Ovary (tissue), 9 donors: ENCODE data around the gene SYNPO2. TPM values are rescaled to one million over a fixed set of nuclear protein-coding genes. Genes with fewer than 3 reads are reported as not detected.

Source experiments
- DNase-seq, 5 donors: peaks; one replicate each; pipeline ENCODE4 v3.0.0-alpha.2; 2019 to 2020
- H3K27ac ChIP-seq, 2 donors: fragments of 200-600 bp; one replicate each; pipeline versions ENCODE4 v1.5.1 to v1.8.0; 2019 to 2022
- H3K27me3 ChIP-seq: fragments of 200-600 bp; one replicate; pipeline ENCODE4 v1.8.0; 2022
- H3K36me3 ChIP-seq: fragments of 200-600 bp; sonication (generic); one replicate; pipeline ENCODE4 v1.5.1; 2019
- H3K4me1 ChIP-seq: one replicate; pipeline ENCODE4 v1.8.1; 2013; ENCODE audit warnings: mild to moderate bottlenecking, moderate library complexity; ENCODE audit not compliant: insufficient read depth
- H3K4me3 ChIP-seq: fragments of 200-600 bp; sonication (generic); one replicate; pipeline ENCODE4 v1.5.1; 2017
- H3K9me3 ChIP-seq, 2 donors: fragments of 200-600 bp in 1 of 2; sonication (generic) in 1 of 2; one replicate each; pipeline versions ENCODE4 v1.5.1 to v1.8.1; 2013 to 2019; ENCODE audit warnings: mild to moderate bottlenecking in 1 of 2, moderate library complexity in 1 of 2
- EP300 ChIP-seq: sonication (generic); formaldehyde crosslinking; IDR thresholded peaks from one replicate; pipeline ENCODE4 v1.6.1; 2017; ENCODE audit warnings: antibody characterized with exemption
- POLR2A ChIP-seq: fragments of 450-650 bp; IDR thresholded peaks from one replicate; pipeline ENCODE4 v1.6.1; 2017; ENCODE audit warnings: antibody characterized with exemption, mild to moderate bottlenecking, moderate library complexity
- WGBS, 3 donors: extraction: QIAGEN DNeasy Blood & Tissue Kit in 1 of 3; methylation state at CpG; one replicate each; pipeline versions ENCODE4 v1.1.5 to v1.1.7; 2013 to 2017; 5-methylcytosine and 5-hydroxymethylcytosine counted together
- intact Hi-C, 4 donors: fragments of 100-400 bp; cut with DNase I; formaldehyde crosslinking; loops; one replicate each; pipeline versions ENCODE4 v1.11.0 to v1.15.1; 2022 to 2023
- polyA plus RNA-seq, 2 donors: library from polyadenylated mRNA; stranded (reverse); fragments of 200-250 nt in 1 of 2; fragments of 350-450 nt in 1 of 2; fragmentation: Illumina TruSeq in 1 of 2; extraction: RNeasy Lipid Tissue Mini Kit (QIAGEN cat#74804) in 1 of 2; gene quantifications; one replicate each; pipeline ENCODE4 v1.2.3, GENCODE V29; 2013 to 2014
- total RNA-seq, 7 donors: library from RNA; depleted of rRNA in 2 of 7; stranded (reverse); fragments of >200 nt in 2 of 7; fragmentation: NEBNext Ultra II Directional in 3 of 7; extraction: Animal tissue kit (Norgen Biotek cat#: 25700) in 3 of 7; gene quantifications; one replicate each; pipeline versions ENCODE4 v1.1.0 to v1.2.4, GENCODE V29; 2016 to 2023
- TF ChIP-seq, protein P1 (sequence below), 3 donors: fragments of 450-650 bp in 2 of 3; fragments of 200-600 bp in 1 of 3; IDR thresholded peaks; one replicate each; pipeline versions ENCODE4 v1.5.1 to v1.8.0; 2016 to 2022; ENCODE audit warnings: antibody characterized with exemption in 3 of 3, mild to moderate bottlenecking in 1 of 3
- donor health status: DM: no; HTN: no; CAD: no; lungs with moderate emphysema.
- donor health status: DM: no; HTN: no; CAD: no.
- donor health status: Bipolar disorder and iron deficiency.
- donor health status: DM: yes; HTN: yes; CAD: no.
- donor health status: DM: no; HTN: no; CAD: no.
- donor health status: DM: yes; HTN: yes; CAD: no.

Gene SYNPO2
- total and polyA plus RNA-seq, 9 donors: 54.8 to 265 (median 121) TPM

- Histone ChIP-seq H3K4me3 (no peak overlapping the region), H3K36me3 (no peaks in the 10 kb centered on the region), H3K27me3 (no peaks in the 10 kb centered on the region), H3K27ac (peak overlapping the region in 1 of 2 donors; percentile 17), H3K9me3 (no peaks in the 10 kb centered on the region), H3K4me1 (peaks cover 11% of the 10 kb centered on the region)
- intact Hi-C loops: loop anchor here in 1 of 4 donors (10.0 kb wide), 1 partner anchor 221 kb away; the partner anchor contains the start of gene USP53
- DNase-seq: peak; percentile 47 to 68 (median 67)
- WGBS, 3 donors: 9 to 21% (median 15%) methylated on average over 5 of the region's 5 CpGs
- TF ChIP-seq, protein P1, sequence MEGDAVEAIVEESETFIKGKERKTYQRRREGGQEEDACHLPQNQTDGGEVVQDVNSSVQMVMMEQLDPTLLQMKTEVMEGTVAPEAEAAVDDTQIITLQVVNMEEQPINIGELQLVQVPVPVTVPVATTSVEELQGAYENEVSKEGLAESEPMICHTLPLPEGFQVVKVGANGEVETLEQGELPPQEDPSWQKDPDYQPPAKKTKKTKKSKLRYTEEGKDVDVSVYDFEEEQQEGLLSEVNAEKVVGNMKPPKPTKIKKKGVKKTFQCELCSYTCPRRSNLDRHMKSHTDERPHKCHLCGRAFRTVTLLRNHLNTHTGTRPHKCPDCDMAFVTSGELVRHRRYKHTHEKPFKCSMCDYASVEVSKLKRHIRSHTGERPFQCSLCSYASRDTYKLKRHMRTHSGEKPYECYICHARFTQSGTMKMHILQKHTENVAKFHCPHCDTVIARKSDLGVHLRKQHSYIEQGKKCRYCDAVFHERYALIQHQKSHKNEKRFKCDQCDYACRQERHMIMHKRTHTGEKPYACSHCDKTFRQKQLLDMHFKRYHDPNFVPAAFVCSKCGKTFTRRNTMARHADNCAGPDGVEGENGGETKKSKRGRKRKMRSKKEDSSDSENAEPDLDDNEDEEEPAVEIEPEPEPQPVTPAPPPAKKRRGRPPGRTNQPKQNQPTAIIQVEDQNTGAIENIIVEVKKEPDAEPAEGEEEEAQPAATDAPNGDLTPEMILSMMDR (IDR thresholded peaks at IDR 0.05): no peak
- TF ChIP-seq EP300 (no peak), POLR2A (no peak)
These were observed 105.4 kb downstream of the SYNPO2 start for GRCh38 chr4:118994030-118994429.

DNA sequence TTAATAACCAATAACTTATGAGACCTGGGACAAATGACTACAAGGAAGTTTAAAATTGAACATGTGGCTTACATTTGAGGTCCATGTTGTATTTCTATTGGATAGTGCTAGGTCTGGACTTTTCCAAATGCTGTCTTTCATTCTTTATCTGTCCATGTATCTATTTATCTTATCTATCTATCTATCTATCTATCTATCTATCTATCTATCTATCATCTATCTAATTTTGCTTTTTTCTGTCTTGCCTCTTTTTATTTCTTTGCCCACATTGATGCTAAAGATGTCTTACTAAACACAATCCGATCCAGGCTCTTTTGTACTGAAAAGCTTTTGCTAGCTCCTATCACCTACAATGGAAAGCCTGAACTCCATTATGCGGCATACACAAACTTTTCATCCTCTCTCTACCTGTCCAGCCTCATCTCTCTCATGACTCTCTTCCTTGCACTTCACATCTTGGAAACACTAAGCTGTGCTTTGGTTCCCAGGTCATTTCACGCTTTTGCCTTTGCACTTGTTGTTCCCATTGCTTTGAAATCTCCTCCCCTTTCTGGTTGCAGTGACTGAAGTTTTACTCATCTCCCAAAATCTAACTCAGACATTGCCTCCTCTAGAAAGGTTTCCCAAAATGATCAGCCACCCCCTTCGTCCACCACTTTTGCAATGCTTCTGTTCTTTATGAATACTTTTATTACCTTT is 107.2 kb downstream of the SYNPO2 start:
- no peak for TF ChIP-seq POLR2A
- no peak for TF ChIP-seq EP300
- TF ChIP-seq, protein P1 (IDR thresholded peaks at IDR 0.05): no peak
- no peak for DNase-seq
- Histone ChIP-seq H3K4me3 (no peak overlapping the region), H3K9me3 (no peaks in the 10 kb centered on the region), H3K27me3 (no peaks in the 10 kb centered on the region), H3K27ac (no peak overlapping the region), H3K36me3 (no peaks in the 10 kb centered on the region), H3K4me1 (peaks cover 12% of the 10 kb centered on the region)
- intact Hi-C loops: loop anchor here in 1 of 4 donors (10.0 kb wide), 1 partner anchor 219 kb away; the partner anchor contains the start of gene USP53
- 96% methylated on average over 4 of the region's 4 CpGs for WGBS, 3 donors

- no peak for DNase-seq
- intact Hi-C loops: loop anchor here in 1 of 4 donors (10.0 kb wide), 1 partner anchor 217 kb away; the partner anchor contains the start of gene USP53
- Histone ChIP-seq H3K27ac (no peak overlapping the region), H3K4me1 (peaks cover 11% of the 10 kb centered on the region), H3K9me3 (no peaks in the 10 kb centered on the region), H3K27me3 (no peaks in the 10 kb centered on the region), H3K4me3 (no peak overlapping the region), H3K36me3 (no peaks in the 10 kb centered on the region)
- TF ChIP-seq POLR2A (no peak), EP300 (no peak)
- TF ChIP-seq, protein P1 (IDR thresholded peaks at IDR 0.05): no peak
These were observed 108.9 kb downstream of the SYNPO2 start for GRCh38 chr4:118997601-118998000.

- Histone ChIP-seq H3K4me1 (peaks cover 9% of the 10 kb centered on the region), H3K27me3 (no peaks in the 10 kb centered on the region), H3K9me3 (no peaks in the 10 kb centered on the region), H3K4me3 (no peak overlapping the region), H3K36me3 (no peaks in the 10 kb centered on the region), H3K27ac (no peak overlapping the region)
- DNase-seq: no peak
- WGBS, 3 donors: 70 to 83% (median 76%) methylated on average over 1 of the region's 1 CpG
- intact Hi-C loops: loop anchor here in 1 of 4 donors (10.0 kb wide), 1 partner anchor 215 kb away; the partner anchor contains the start of gene USP53
- TF ChIP-seq POLR2A (no peak), EP300 (no peak)
- TF ChIP-seq, protein P1 (IDR thresholded peaks at IDR 0.05): no peak
These were observed 111.3 kb downstream of the SYNPO2 start for GRCh38 chr4:118999919-119000318.
